AG08396 (cell line): ENCODE results near the gene CBL.

ENCODE experiments used
- DNase-seq: peaks from one replicate; pipeline ENCODE4 v3.0.0; 2012; ENCODE audit warnings: low spot score, mixed read lengths

Gene CBL

DNA sequence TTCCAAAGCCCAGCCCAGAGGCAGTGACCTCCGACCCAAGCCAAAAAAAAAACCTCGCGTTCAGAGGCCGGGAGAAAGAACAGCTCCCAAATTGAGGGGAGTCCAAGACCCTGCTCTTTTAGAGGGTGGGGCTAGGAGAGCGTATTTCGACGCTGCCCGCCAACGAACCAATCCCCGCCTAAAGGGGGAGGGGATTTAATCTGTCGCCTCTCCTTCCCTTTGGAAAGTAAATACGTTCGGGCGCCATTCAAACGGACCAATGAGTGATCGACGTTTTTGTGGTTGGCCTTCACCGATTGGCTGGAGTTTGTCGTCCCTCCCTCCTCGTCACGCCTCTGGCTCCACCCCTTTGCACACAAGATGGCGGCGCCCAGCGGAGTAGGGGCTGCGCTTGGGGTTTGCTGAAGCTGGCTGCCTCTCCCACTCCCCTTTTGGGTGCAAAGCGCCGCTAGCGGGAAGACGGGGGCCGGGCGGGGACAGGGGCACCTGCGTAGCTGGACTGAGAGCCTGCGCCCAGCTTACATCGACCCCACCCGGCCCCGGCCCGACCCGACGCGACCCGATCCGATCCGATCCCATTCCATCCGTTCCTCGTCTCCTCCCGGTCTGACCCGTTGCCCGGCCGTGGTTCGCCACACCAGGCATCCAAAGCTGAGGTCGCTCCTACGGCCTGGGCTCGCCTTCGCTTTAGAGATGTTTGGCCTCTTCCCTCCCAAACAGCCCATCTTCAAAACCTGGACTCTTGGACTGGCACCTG lies 128.2 kb downstream of the CBL start, which contains the start of gene RNF26:
TSS of gene RNF26 (plus strand) at position 354 of the 757 bp plus-strand sequence. CDS start 596 bp downstream, outside the sequence.
- peak; percentile 98 for DNase-seq

DNA sequence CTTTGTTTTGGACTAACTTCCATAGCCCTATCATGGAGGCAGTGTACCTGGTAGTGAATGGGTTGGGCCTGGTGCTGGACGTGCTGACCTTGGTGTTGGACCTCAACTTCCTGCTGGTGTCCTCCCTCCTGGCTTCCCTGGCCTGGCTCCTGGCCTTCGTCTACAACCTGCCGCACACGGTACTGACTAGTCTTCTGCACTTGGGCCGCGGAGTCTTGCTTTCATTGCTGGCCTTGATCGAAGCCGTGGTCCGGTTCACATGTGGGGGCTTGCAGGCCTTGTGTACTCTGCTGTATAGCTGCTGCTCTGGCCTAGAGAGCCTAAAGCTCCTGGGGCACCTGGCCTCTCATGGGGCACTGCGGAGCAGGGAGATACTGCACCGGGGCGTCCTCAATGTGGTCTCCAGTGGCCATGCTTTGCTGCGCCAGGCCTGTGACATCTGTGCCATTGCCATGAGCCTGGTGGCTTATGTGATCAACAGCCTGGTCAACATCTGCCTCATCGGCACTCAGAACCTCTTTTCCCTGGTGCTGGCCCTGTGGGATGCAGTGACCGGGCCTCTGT lies 129.0 kb downstream of the CBL start:
- no peak for DNase-seq

DNA sequence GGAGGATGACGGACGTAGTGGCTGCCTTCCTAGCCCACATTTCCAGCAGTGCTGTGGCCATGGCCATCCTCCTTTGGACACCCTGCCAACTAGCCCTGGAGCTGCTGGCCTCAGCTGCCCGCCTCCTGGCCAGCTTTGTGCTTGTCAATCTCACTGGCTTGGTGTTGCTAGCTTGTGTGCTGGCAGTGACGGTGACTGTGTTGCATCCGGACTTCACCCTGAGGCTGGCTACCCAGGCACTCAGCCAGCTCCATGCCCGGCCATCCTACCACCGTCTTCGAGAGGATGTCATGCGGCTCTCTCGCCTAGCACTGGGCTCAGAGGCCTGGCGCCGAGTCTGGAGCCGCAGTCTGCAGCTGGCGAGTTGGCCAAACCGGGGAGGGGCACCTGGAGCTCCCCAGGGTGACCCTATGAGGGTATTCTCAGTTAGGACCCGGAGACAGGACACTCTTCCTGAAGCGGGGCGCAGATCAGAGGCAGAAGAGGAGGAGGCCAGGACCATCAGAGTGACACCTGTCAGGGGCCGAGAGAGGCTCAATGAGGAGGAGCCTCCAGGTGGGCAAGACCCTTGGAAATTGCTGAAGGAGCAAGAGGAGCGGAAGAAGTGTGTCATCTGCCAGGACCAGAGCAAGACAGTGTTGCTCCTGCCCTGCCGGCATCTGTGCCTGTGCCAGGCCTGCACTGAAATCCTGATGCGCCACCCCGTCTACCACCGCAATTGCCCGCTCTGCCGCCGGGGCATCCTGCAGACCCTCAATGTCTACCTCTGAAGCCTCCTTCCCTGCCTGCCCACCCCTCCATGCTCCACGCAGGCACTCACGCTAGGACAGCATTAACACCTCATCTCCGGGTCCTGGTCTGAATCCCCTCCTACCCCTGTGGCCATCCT lies 129.8 kb downstream of the CBL start:
- no peak for DNase-seq

DNA sequence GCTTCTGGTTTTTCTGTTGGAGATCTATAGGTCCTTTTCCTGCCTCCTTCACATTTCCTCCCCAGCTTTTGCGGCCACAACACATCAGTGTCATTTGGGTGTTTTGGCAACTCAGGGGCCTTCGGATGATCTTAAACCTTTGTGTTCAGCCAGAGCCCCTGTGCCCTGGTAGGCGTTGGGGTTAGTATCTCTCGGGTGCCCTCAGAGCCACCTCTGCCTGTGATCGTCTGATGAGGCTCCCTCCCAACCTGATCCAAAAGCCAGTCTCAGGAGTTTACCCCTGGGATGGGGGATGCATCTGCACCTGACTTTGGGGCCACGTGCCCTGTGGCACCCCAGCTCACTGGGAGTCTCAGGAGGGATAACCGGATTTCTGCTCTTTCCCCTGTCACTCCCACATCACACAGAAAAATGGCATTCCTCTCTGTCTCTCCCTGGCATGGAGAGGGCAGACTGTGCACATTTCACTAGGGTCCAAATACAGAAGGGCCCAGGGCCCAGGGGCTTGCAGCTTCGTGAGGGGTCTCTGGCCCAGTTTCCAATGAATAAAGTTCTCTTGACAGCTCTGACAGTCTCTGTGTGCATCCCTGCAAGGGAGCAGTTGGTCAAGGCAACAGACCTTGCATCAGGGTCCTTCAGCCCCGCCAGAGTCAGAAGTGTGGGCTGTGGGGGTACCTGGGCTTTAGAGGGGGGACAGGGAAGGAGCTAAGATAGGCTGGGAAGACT lies 130.8 kb downstream of the CBL start:
- DNase-seq = no peak

DNA sequence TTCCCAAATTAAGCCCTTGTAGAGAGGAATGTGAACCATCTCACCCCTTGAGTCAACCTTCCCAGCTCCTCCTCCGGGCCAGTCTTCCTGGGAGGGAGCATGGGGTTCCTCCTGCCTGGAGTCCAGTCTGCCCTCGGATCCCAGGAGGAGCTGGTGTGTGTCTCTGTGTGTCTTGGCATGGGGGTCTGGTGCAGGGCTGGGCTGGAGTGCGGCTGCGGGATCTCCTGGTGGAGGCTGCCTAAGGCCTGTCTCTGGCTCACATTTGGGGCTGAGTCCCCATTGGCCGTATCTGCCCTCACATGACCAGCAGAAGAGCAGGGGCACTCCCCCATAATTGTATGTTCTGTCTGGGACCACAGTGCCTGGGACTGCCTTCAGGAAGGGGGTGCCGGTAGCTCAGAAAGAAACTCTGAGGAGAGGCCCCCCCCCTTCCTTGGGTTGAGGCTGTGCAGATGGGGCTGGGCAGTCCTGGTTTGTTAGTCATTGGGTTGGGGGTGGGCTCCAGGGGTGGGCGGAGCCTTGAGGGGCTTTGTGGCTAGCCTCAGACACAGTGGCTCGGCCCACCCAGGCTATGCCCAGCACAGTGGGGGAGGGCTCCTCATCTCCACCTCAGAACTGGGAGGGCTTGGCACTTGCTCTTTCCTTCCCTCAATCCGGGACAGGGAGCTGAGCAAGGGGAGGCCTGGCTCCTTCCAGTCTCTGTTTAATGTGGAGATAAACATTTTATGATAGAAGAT lies 131.6 kb downstream of the CBL start:
- DNase-seq = peak; percentile 85

DNA sequence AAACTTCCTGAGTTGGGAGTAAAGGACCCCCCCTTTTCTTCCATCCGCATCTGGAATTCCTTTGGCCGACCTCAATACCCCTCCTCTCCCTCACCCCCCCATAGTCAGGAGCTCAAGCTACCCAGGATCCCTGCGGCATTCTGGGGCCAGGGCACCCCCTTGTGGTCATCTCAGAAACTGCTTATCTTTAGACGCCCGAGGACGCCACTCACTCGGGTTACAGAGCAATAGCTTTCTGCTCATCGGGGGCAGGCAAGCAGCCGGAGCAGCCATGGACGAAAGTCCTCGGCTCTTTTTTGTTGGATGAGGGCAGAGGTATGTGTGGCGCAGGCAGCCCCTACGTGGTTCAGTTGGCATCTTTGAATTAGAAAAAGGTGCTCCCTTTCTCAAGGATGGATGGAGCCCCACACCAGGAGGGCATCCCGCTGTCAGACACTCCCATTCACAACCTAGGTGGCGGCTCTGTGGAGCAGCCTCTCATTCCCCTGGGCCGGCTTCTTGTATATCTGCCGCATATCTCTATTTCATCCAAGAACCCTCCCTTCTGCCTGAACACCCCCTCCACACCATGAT lies 132.3 kb downstream of the CBL start:
- DNase-seq = peak; percentile 92

DNA sequence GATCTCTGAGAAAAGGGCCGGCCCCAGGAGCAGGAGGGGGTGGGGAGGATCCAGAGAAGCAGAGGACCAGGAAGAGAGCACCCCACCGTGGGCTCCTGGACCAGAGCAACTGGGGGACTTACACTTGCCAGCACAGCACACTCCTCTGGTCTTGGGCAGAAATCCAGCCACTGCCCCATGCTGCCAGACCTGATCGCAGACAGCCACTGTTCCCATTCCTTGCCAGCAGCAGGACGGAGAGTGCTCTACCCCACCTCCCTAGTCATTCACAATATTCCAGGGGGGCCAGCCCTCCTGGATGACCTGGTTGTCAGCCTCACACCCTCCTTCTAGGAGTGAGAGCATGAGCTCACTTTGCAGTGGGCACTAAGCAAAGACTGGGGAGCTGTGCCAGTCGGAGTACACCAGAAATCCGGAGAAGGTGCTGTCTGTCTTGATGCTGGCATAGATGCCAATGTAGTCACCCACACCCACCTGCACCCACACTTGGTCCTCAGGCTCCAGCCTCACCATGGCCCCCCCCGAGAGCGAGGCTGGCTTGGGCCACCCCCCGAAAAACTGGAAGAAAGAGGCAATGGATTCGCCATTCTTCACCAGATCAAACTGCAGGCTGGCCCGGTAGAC lies 132.9 kb downstream of the CBL start:
- no peak for DNase-seq

DNA sequence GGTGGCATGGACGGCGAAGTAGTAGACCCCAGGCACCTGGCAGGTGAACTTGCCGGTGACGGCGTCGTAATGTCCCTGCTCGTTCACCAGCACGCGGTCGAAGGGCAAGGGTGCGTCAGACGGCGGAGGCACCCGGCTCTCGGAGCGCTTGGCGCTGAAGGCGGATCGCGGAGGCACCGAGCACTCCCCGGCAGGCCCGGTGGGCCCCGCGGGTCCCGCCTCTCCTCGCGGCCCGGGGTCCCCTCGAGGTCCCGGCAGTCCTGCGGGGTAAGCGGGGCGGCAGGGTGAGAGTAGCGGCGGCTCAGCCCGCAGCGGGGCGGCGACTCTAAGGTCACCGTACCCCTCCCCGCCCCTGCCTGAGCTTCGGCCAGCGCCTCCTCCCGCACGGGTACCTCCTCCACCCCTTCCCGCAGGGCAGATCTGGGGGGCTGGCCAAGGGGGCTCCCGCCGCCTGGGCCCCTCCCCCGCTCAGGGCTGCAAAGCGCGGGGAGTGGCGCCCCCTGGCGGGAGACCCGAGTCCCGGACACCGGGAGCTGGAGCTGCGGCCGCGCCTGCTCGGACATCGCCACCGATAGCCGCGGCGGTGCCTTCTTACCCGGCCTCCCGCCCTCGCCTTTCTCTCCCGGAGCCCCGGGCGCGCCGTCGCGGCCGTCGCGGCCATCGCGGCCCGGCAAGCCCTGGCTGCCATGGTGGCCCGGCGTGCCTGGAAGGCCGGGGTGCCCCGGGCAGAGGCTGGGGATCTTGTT lies 133.6 kb downstream of the CBL start:
- peak; percentile 91 for DNase-seq

DNA sequence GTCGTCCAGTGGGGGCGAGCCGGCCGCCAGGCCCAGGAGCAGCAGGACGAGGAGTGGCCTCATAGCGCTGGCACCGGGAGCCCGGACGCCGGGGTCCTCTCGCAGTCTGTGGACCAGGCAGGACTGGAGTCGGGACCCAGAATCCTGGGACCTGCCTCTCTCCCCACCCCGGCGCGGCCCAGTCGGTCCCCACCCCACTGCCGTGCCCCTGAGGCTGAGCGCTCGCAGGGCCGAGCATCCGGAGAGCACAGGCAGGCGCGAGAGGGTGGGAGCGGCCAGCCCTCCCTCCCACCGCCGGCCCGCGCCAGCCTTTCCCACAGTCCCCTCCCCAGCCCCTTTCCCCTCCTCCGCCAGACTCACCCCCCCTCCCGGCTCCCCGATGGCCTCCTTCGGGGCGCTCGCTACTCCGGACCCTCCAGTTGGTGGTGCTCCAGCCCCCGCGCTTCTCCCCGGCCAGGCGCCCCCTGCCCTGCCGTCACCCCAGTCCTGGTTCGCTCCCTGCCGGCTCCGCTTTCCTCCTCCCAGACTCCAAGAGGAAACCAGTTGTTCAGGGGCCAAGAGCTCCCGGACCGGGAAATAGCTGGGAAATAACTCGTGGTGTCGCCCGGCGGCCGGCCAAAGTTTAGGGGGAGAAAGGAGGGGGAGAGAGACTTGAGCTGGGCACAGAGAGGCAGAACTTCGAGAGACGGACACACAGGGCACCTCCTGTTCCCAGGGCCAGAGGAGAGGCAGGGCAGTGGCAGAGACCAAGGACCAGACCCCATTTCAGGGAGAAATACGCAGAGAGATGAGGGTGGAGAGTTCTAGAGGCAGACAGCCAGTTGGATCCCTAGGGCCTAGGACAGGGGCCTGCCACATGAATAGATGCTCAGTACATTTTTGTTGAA lies 134.4 kb downstream of the CBL start, which contains the start of gene C1QTNF5:
TSS of gene C1QTNF5 (minus strand) at position 549 of the 887 bp plus-strand sequence. CDS start at position 63, 486 bp downstream.
- DNase-seq = peak; percentile 83

DNA sequence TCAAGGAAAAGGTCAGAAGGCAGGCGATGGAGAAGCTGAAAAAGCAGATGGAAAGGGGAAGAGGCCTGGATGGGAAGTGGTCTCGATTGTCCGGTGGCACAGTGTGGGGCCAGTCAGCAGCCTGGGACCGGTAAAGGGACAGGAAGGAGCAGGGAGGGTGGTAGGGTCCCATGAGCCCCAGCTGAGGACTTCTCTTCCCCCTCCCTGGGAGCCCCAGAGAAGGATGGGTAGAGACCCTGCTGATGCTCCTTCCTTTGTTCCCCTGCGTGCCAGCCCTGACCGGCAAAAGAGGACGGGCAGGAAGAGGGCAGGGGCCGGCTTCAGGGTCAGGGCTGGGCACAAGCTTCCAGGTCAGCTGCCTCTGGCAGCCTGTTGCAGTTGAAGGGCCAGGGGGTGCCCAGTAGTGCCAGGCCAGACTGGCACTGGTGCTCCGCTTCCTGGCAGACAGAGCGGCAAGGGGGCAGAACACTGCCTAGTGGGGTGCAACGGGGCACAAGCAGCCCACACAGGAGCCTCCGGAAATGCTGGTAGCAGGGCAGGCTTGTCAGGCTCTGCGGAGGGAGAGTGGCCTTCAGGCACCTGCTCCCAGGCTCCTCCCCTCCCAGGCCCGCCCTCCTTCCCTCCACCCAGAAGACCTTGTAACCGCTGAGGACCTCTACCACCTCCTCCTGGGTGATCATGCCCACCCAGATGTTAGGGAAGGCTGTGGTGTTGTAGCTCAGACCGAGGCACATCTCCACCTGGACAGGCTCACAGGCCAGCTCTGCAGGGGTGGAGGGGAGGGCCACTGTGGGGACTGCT lies 135.3 kb downstream of the CBL start:
- DNase-seq = no peak

DNA sequence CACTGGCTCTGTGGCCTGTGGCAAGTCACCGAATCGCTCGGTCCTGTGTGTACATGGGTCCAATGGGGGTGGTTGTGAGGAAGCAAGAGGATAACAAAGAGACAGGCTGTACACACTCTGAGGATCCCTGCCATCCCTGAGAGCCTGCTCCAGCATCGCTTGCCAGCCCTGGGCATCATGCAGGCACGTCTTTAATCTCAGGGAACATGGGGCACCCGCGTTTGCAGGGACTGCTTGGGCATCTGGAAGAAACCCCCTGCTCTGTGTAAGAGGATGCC lies 135.8 kb downstream of the CBL start:
- no peak for DNase-seq

DNA sequence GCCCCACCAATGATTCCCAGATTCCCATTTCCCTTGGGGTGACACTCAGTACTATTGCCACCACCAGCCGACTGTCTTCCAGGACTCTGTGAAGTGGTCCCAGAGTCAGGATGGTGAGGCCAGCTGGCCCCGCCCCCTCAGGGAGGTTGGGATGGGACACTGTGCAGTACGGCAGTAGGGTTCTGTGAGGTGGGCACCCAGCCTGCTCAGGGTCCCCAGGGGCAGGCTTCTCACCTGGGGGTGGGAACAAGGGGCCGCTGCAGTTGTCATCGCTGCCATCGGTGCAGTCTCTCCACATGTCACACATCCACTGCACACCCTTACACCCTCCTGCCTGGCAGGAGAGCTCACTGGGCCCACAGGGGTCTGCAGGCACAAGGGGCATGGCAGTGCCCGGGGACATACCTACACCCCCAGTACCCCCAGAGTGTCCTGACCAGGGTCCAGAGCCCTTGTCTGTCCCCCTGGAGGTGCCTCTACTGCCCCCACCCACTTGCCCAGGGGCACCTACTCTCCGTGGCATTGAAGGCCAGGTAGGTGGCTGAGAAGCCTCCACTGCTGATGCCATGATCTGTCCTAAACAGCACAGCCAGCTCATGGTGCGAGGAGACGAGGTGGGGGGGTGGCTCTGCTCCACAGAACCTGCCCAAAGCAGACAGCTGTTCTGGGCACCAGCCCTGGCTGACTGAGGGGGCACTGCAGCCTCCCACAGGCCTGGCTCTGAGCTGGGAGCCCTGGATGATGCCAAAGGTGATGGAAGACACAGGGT lies 136.4 kb downstream of the CBL start:
- no peak for DNase-seq

DNA sequence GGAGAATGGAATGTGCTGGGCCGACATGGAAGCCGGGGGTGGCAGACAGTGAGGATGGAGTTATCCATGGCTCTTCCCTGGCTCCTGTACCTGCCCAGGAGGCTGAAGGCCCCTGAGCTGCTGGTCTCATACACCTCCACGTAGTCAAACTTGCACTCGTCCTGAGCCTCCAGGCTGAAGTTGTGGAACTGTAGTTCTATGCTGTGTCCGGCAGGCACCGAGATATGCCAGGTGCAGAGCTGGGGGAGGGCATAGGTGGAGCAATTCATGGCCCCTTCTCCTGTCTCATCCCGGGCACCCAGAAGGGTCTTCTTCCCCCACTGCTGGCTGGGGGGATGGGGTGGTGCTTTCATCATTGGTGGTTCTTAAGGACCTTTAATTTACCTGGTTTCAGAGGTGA lies 137.6 kb downstream of the CBL start:
- no peak for DNase-seq

DNA sequence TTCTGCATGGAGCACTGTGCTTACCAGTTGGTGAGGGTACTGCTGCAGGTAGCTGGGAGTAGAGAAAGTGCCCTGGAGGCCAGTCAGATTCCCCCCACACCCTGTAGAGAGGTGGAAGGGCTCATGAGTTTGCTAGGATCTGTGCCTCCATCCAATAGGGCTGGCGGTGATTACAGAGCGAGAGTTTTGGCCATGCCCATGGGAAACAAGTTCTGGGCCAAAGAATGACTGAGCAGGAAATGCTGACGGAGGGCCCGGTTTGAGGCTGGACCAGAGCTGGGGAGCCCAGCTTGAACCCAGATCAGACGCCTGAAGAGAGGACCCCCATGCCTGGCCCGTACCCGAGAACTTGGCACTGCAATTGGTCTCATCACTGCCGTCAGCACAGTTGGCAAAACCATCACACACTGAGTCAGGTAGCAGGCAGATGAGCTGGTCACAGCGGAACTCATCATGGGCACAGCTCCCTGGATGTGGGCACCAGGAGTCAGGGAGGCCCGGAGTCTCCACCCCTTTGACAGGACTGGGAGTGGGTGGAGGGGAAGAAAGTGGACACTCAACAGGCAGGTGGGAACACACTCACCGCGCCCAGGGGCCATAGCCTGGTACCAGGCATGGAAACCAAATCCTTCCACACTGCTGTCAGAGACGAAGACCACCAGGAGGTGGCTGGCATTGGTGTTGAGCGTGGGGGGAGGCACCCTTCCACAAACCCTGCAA lies 138.3 kb downstream of the CBL start:
- DNase-seq = no peak

DNA sequence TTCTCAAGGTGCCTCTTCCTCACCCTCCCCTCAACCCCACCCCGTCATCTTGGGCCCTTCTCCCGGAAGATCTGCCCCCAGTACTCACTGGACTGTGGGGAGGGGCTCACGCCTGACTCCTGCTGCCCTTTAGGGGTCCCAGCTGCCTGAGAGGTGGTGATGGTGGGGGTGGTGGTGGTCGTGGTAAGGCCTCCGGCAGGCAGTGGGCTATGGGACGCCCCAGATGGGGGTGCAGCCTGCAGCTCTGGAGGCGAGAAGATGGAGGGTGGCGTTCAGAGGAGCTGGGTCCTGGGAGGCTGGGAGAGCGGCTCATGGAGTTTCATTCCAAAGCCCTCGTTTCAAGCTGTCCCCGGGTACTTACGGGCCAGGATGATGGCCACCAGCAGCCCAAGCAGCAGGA lies 139.5 kb downstream of the CBL start:
- DNase-seq = no peak

DNA sequence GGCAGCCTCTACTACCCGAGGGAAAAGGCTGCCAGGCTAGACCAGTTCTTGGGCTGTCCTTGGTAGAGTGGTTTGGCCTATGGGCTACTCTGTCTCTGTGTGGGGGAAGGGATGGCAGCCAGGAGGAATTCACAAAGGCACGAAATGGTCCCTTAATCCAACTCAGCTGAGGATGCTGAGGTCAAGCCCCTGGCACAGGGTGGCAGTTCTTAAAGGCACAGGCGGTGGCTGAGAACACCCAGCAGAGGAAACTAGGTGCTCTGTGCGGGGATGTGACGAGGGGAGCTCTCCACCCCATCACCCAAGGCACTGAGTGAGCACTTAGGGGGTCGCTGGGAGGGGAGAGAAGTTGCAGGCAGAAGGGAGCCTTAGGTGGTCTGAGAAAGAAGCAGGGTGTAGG lies 140.5 kb downstream of the CBL start, which contains the start of gene MFRP:
TSS of gene MFRP (minus strand) at position 101 of the 400 bp plus-strand sequence. CDS start 192 bp downstream, outside the sequence.
- no peak for DNase-seq
